Measurements from ENCODE around the gene CEACAM21.

- TF ChIP-seq CTCF (conservative IDR thresholded peaks at IDR 0.05 in 1 of 2, IDR thresholded peaks at IDR 0.05 in 1 of 2; ENCODE audit: low read depth in 1 of 2, low read length in 2 of 2) (no peak), EZH2 (IDR thresholded peaks at IDR 0.05; ENCODE audit: low read length, missing control alignments) (no peak)
Measured at GRCh38 chr19:41555748-41556147, 20.2 kb upstream of the CEACAM21 start.
